Measurements from ENCODE around the gene SCRT2. TPM values are rescaled to one million over a fixed set of nuclear protein-coding genes. Genes with fewer than 3 reads are reported as not detected.

Gene SCRT2
- total and polyA plus RNA-seq, 2 of the 8 experiments (the other 6 are each of a cell fraction or from before 2014, with no cell fraction given), result 0.12 to 0.34 TPM

- Histone ChIP-seq H3K27ac (ENCODE audit: low read depth, low read length) (no peak overlapping the region), H2AK5ac (ENCODE audit: low read depth, low read length) (no peak overlapping the region), H2BK12ac (ENCODE audit: low read depth, low read length) (no peak overlapping the region), H2BK5ac (ENCODE audit: low read depth, low read length) (no peak overlapping the region), H2BK120ac (replicated peaks; ENCODE audit: low read depth, low read length) (no peak overlapping the region), H3K4me3 (ENCODE audit: extremely low read depth in 1 of 4, insufficient read depth in 2 of 4, low read depth in 3 of 4, low read length in 4 of 4) (no peak overlapping the region), H3K18ac (ENCODE audit: extremely low read depth, low read length) (no peak overlapping the region), H4K20me1 (replicated peaks in 1 of 2; ENCODE audit: control insufficient read depth in 1 of 2, insufficient read depth in 2 of 2, low read length in 2 of 2) (no peaks in the 10 kb centered on the region), H3K79me2 (ENCODE audit: control insufficient read depth in 1 of 2, insufficient read depth in 2 of 2, low read length in 2 of 2) (no peaks in the 10 kb centered on the region), H3K14ac (ENCODE audit: insufficient read length) (no peak overlapping the region), H2AFZ (ENCODE audit: low read length) (no peak overlapping the region), H3K23ac (ENCODE audit: insufficient read length) (no peak overlapping the region), H2BK20ac (ENCODE audit: low read length) (no peak overlapping the region), H3K79me1 (ENCODE audit: low read depth, low read length) (no peaks in the 10 kb centered on the region), H4K91ac (replicated peaks; ENCODE audit: insufficient read length, low read length) (no peak overlapping the region), H3K23me2 (ENCODE audit: low read depth, low read length) (no peaks in the 10 kb centered on the region), H3K4ac (replicated peaks; ENCODE audit: insufficient read length, low read depth, low read length) (no peak overlapping the region), H2BK15ac (ENCODE audit: low read length) (no peak overlapping the region), H4K5ac (ENCODE audit: insufficient read length, low read depth, low read length) (no peak overlapping the region), H3K9ac (replicated peaks in 1 of 4; ENCODE audit: extremely low read depth in 1 of 4, low read depth in 3 of 4, low read length in 3 of 4) (no peak overlapping the region), H3K36me3 (ENCODE audit: control insufficient read depth in 2 of 4, insufficient read depth in 4 of 4, low read length in 3 of 4) (no peaks in the 10 kb centered on the region), H3K56ac (replicated peaks; ENCODE audit: insufficient read length, low read depth, low read length) (no peak overlapping the region), H4K8ac (ENCODE audit: extremely low read depth, insufficient read depth, low read length) (no peak overlapping the region), H3K4me1 (replicated peaks in 1 of 4; ENCODE audit: control insufficient read depth in 3 of 4, insufficient read depth in 4 of 4, low read length in 3 of 4) (peaks cover 0 to 3% (median 1%) of the 10 kb centered on the region in 4 experiments; a peak in 2 of 7 replicates), H3K27me3 (replicated peaks in 1 of 4; ENCODE audit: control insufficient read depth in 3 of 4, extremely low read depth in 1 of 4, insufficient read depth in 3 of 4, low read length in 3 of 4) (no peaks in the 10 kb centered on the region), H3K4me2 (ENCODE audit: insufficient read depth in 1 of 2, low read depth in 2 of 2, low read length in 2 of 2) (no peak overlapping the region), H3K9me3 (ENCODE audit: insufficient read depth in 2 of 2, low read depth in 1 of 2, low read length in 1 of 2) (no peaks in the 10 kb centered on the region)
- CTCF ChIA-PET (ENCODE audit: partially characterized antibody), result interaction anchor here (0.6 to 2.9 kb wide), 23 partner anchors 10 to 190 kb away, joined by 3 to 24 read pairs (median 3); partner anchors contain the start of gene SRXN1
- FAIRE-seq, result no peak
- WGBS, 2 experiments (ENCODE audit: extremely low coverage in 1 of 2, insufficient coverage in 1 of 2, insufficient read length in 1 of 2, insufficient replicate concordance in 2 of 2, low coverage in 1 of 2, low lambda C conversion rate in 2 of 2, missing lambda C conversion rate in 1 of 2), result 83% methylated on average over 11 of the region's 11 CpGs; no CpG with 5 or more reads in 1 of the 2 experiments
- peak; percentile 68; the same call in 1 of the 2 replicates for TF ChIP-seq KDM1A (IDR thresholded peaks at IDR 0.05; ENCODE audit: borderline replicate concordance, low read length)
- no peak for TF ChIP-seq MAFK (IDR thresholded peaks at IDR 0.05; ENCODE audit: low read depth, low read length)
- peak; percentile 4 to 25; a peak in 2 of 4 replicates for TF ChIP-seq RAD21 (IDR thresholded peaks at IDR 0.05 in 1 of 2, conservative IDR thresholded peaks at IDR 0.05 in 1 of 2; ENCODE audit: low read depth in 2 of 2, low read length in 2 of 2)
- 0 out of 4 replicates have a peak, but pooled peaks of 1 of the 2 experiments have one; percentile 57 for TF ChIP-seq HDAC2 (IDR thresholded peaks at IDR 0.05; ENCODE audit: borderline replicate concordance in 1 of 2, low read depth in 2 of 2, low read length in 2 of 2)
- POLR2A ChIA-PET (ENCODE audit: partially characterized antibody), result interaction anchor here (1.2 to 1.4 kb wide), 2 partner anchors 29 to 59 kb away, joined by 3 to 4 read pairs; no protein-coding TSS in a partner anchor
- no peak for DNase-seq (ENCODE audit: low read depth in 1 of 2, low spot score in 2 of 2)
Observed at GRCh38 chr20:640674-641515, 34.7 kb downstream of the SCRT2 start.
